Transverse colon (tissue), 4 donors: ENCODE measurements around the gene CEBPE. TPM values are rescaled to one million over a fixed set of nuclear protein-coding genes. Genes with fewer than 3 reads are reported as not detected.

Experiments
- DNase-seq: peaks from one replicate; pipeline ENCODE4 v3.0.0-alpha.2; 2019
- H3K27ac ChIP-seq, 4 donors: fragments of 200-600 bp; sonication (generic); 2 replicates each; pipeline ENCODE4 v1.5.1; 2016 to 2018; ENCODE audit warnings: inconsistent platforms in 4 of 4
- H3K27me3 ChIP-seq: fragments of 200-600 bp; sonication (generic); 2 replicates; pipeline ENCODE4 v1.5.1; 2017; ENCODE audit warnings: inconsistent platforms
- H3K36me3 ChIP-seq, 4 donors: fragments of 200-600 bp; sonication (generic); 2 replicates each; pipeline ENCODE4 v1.5.1; 2017 to 2019; ENCODE audit warnings: inconsistent platforms in 4 of 4
- H3K4me1 ChIP-seq, 4 donors: fragments of 200-600 bp; sonication (generic); 2 replicates each; pipeline ENCODE4 v1.5.1; 2017 to 2020; ENCODE audit warnings: inconsistent platforms in 4 of 4
- H3K4me3 ChIP-seq, 4 donors: fragments of 200-600 bp; sonication (generic); 1 replicate in 1 of 4; 2 replicates in 3 of 4; pipeline versions ENCODE4 v1.5.1 to v1.6.1; 2017 to 2019; ENCODE audit warnings: inconsistent platforms in 4 of 4
- H3K9me3 ChIP-seq, 2 donors: fragments of 200-600 bp; sonication (generic); 2 replicates each; pipeline ENCODE4 v1.5.1; 2017 to 2019; ENCODE audit warnings: inconsistent platforms in 2 of 2
- EP300 ChIP-seq: sonication (generic); formaldehyde crosslinking; IDR thresholded peaks from one replicate; pipeline ENCODE4 v1.6.1; 2017; ENCODE audit warnings: antibody characterized with exemption, low read depth
- POLR2A ChIP-seq: fragments of 450-650 bp; IDR thresholded peaks from one replicate; pipeline ENCODE4 v1.6.1; 2016; ENCODE audit warnings: antibody characterized with exemption, mild to moderate bottlenecking, moderate library complexity
- POLR2AphosphoS5 ChIP-seq, 3 donors: sonication (generic); formaldehyde crosslinking; IDR thresholded peaks; one replicate each; pipeline ENCODE4 v1.6.1; 2016; ENCODE audit warnings: antibody characterized with exemption in 3 of 3
- WGBS, 2 donors: methylation state at CpG; one replicate each; pipeline ENCODE4 v1.1.5; 2018; ENCODE audit warnings: low coverage in 1 of 2; 5-methylcytosine and 5-hydroxymethylcytosine counted together
- in situ Hi-C, 4 donors: fragments of 200-750 bp; cut with MboI; loops; one replicate each; pipeline versions ENCODE4 v1.15.0 to v1.15.1; 2017; ENCODE audit warnings: low sequenced_read_pairs in 3 of 4, low pct_ligation_motif_present in 1 of 4, low pct_unique_long_range_greater_than_20kb in 1 of 4
- intact Hi-C: fragments of 100-400 bp; cut with DNase I; formaldehyde crosslinking; loops from one replicate; pipeline ENCODE4 v1.15.1; 2023; ENCODE audit warnings: low total_unique reads
- total RNA-seq, 4 donors: library from RNA; depleted of rRNA; stranded (reverse); fragments of >200 nt; gene quantifications; one replicate each; pipeline ENCODE4 v1.1.0, GENCODE V29; 2016
- TF ChIP-seq, protein P1 (sequence below), 5 experiments: fragments of 200-600 bp in 3 of 5; fragments of 450-650 bp in 2 of 5; sonication (generic) in 3 of 5; IDR thresholded peaks; 1 replicate in 2 of 5; 2 replicates in 3 of 5; pipeline ENCODE4 v1.5.1; 2016 to 2017; ENCODE audit warnings: antibody characterized with exemption in 5 of 5, inconsistent platforms in 3 of 5, mild to moderate bottlenecking in 2 of 5, moderate library complexity in 1 of 5

The CEBPE gene
- total RNA-seq, 4 donors from 2014 or later: not detected

DNA sequence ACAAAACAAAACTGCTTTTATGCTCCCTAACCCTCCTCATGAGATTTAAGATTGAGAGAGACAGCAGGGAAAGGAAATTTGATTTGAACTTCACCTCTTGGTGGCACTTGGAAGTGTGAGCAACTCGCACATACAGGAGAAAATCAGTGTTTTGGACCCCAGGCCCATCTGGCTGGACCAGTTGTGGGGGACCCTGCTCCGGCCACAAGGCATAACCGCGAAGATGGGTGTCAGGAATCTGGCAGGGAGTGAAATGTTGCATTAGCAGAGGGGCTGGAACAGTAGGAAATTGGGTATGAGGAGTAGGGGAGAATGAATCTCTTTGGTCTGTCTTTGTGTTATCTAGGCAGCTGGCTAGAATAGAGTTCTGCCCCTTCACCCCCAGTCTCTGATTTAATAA, 15.5 kb downstream of the CEBPE start:
- intact Hi-C loops: no loop called here
- no peak overlapping the region for H3K27ac ChIP-seq
- no peaks in the 10 kb centered on the region for H3K36me3 ChIP-seq
- no peak for DNase-seq
- no peak for TF ChIP-seq POLR2A
- TF ChIP-seq POLR2AphosphoS5 (IDR thresholded peaks at IDR 0.05): no peak
- no peak for TF ChIP-seq EP300
- TF ChIP-seq, protein P1, sequence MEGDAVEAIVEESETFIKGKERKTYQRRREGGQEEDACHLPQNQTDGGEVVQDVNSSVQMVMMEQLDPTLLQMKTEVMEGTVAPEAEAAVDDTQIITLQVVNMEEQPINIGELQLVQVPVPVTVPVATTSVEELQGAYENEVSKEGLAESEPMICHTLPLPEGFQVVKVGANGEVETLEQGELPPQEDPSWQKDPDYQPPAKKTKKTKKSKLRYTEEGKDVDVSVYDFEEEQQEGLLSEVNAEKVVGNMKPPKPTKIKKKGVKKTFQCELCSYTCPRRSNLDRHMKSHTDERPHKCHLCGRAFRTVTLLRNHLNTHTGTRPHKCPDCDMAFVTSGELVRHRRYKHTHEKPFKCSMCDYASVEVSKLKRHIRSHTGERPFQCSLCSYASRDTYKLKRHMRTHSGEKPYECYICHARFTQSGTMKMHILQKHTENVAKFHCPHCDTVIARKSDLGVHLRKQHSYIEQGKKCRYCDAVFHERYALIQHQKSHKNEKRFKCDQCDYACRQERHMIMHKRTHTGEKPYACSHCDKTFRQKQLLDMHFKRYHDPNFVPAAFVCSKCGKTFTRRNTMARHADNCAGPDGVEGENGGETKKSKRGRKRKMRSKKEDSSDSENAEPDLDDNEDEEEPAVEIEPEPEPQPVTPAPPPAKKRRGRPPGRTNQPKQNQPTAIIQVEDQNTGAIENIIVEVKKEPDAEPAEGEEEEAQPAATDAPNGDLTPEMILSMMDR (IDR thresholded peaks at IDR 0.05): no peak
- in situ Hi-C loops: loop anchor here in 3 of 4 donors (25.0 kb wide), 1 partner anchor 184 kb away; the partner anchor contains the start of gene HOMEZ (in 3 of the 3)
- WGBS, 2 donors: 91 to 100% methylated on average over 3 to 4 of the region's 4 CpGs
- H3K27me3 ChIP-seq: no peaks in the 10 kb centered on the region
- no peaks in the 10 kb centered on the region for H3K4me1 ChIP-seq
- H3K4me3 ChIP-seq: no peak overlapping the region
- H3K9me3 ChIP-seq: no peaks in the 10 kb centered on the region

DNA sequence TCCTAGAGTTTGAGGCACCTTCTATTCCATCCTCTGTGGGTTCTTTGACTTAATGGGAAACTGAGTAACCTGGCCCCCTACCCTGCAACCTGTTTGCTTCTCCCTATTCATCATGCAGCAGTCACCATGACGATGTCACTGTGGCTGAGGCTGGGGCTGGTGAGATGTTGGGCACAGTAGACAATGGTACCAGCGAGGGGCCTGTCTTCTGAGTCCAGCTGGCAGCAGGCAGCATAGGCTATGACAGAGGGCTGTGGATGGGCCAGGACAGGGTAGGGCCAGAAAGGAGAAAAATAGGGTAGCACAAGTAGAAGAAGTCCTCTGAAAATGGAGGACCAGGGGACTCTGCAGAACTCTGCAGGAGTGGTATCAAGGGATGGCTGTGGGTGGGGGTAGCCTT, 16.3 kb downstream of the CEBPE start:
- WGBS, 2 donors: 89% methylated on average over 2 of the region's 2 CpGs; no CpG with 5 or more reads in 1 of the 2 donors
- no peak for DNase-seq
- no peaks in the 10 kb centered on the region for H3K27me3 ChIP-seq
- no peaks in the 10 kb centered on the region for H3K9me3 ChIP-seq
- intact Hi-C loops: no loop called here
- H3K36me3 ChIP-seq: peaks cover 0 to 6% (median 2%) of the 10 kb centered on the region in 4 donors
- TF ChIP-seq POLR2A: no peak
- TF ChIP-seq POLR2AphosphoS5 (IDR thresholded peaks at IDR 0.05): no peak
- TF ChIP-seq, protein P1 (IDR thresholded peaks at IDR 0.05): no peak
- no peak for TF ChIP-seq EP300
- in situ Hi-C loops: loop anchor here in 3 of 4 donors (25.0 kb wide), 1 partner anchor 184 kb away; the partner anchor contains the start of gene HOMEZ (in 3 of the 3)
- no peak overlapping the region for H3K27ac ChIP-seq
- H3K4me3 ChIP-seq: no peak overlapping the region
- no peaks in the 10 kb centered on the region for H3K4me1 ChIP-seq

DNA sequence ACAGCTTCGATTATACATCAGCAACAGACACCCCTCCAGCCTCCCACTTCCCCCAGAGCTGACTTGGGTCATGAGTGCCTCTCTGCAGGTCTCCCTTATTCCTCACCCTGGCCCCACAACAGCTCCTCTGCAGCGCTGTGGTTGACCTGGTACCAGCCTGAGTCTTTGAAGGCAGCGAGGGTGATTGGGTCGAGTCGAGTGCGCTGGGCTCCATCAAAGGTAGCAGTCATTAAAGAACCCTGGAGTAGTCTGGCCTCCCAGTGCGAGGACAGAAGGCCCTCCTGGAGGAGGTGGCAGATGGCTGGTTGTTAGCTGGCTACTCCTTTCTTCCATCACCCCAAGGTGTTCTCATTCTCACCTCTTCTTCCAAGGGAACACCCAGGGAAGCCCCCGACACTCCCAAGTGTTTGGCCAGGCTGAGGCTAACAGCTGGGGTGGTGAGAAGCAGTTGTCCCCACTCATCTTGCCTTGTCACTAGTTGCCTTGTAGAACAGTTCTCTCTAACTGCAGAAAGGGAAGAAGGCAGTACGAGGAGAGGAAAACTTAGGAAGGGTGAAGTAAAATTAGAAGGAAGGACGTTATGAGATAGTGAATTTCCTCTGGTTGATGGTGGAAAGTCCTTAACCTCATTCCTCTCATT, 16.9 kb downstream of the CEBPE start:
- no peak overlapping the region for H3K4me3 ChIP-seq
- WGBS, 2 donors: 65 to 78% methylated on average over 2 to 10 of the region's 10 CpGs
- DNase-seq: no peak
- intact Hi-C loops: no loop called here
- peaks cover 4 to 6% (median 5%) of the 10 kb centered on the region in 4 donors for H3K4me1 ChIP-seq
- H3K27me3 ChIP-seq: no peaks in the 10 kb centered on the region
- H3K27ac ChIP-seq: no peak overlapping the region
- no peaks in the 10 kb centered on the region for H3K9me3 ChIP-seq
- in situ Hi-C loops: loop anchor here in 3 of 4 donors (25.0 kb wide), 1 partner anchor 185 kb away; the partner anchor contains the start of gene HOMEZ (in 3 of the 3)
- H3K36me3 ChIP-seq: peaks cover 0 to 6% (median 2%) of the 10 kb centered on the region in 4 donors
- TF ChIP-seq POLR2A (no peak), EP300 (no peak), POLR2AphosphoS5 (IDR thresholded peaks at IDR 0.05) (no peak)
- TF ChIP-seq, protein P1 (IDR thresholded peaks at IDR 0.05): no peak

DNA sequence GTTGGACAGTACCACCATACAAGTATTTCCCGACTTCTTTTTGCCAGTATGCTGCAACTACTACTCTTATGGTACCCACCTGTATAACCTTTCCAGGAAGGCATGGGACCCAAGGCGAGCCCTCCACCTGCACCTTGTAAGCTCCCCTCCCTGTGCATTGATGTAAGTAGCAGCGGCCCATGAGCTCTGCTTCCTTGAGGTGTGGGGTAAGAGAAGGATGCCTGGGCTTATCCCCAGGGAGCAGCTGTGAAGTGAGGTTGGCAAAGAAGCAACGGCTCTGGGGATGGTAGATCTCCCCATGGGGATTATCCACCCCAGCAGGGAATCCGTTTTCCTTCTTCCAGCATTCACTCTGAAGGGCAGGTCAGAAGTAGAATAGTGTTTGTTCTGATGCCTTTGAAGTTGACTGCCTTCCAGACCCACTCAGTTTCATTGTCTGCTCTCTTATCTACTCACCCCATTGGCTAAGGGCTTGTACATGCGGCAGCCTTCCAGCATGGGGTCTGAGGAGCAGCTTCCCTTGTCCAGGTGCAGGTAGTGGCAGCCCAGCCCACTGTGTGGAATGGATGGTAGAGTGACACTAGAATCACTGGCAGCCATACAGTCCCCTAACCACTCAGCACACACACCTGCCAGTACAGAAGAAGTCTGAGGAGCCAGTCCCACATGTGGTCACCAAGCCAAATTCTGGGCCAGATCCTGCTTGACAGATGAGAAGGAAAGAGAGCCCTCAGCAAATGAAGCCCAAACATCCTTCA, 17.7 kb downstream of the CEBPE start:
- intact Hi-C loops: no loop called here
- no peak overlapping the region for H3K27ac ChIP-seq
- H3K9me3 ChIP-seq: no peaks in the 10 kb centered on the region
- 82 to 100% methylated on average over 1 to 6 of the region's 6 CpGs for WGBS, 2 donors
- no peak overlapping the region for H3K4me3 ChIP-seq
- in situ Hi-C loops: loop anchor here in 3 of 4 donors (25.0 kb wide), 1 partner anchor 186 kb away; the partner anchor contains the start of gene HOMEZ (in 3 of the 3)
- H3K4me1 ChIP-seq: peaks cover 10 to 14% (median 12%) of the 10 kb centered on the region in 4 donors
- no peak for DNase-seq
- TF ChIP-seq POLR2A: no peak
- TF ChIP-seq POLR2AphosphoS5 (IDR thresholded peaks at IDR 0.05): no peak
- TF ChIP-seq, protein P1 (IDR thresholded peaks at IDR 0.05): no peak
- TF ChIP-seq EP300: no peak
- H3K27me3 ChIP-seq: no peaks in the 10 kb centered on the region
- H3K36me3 ChIP-seq: peaks cover 0 to 6% (median 2%) of the 10 kb centered on the region in 4 donors
